ENCODE data around the gene COA3. TPM values are rescaled to one million over a fixed set of nuclear protein-coding genes. Genes with fewer than 3 reads are reported as not detected.
"Not testable (repeated sequence)": the region's sequence is repeated elsewhere in the genome, so short reads cannot be mapped to it uniquely, and the experiment has no call there.

COA3 gene
- total RNA-seq, 1 experiment from 2014 or later = 122 TPM

GRCh38 chr17:42782166-42783061, 16.1 kb downstream of the COA3 start:
- no peak for DNase-seq (ENCODE audit: low spot score)

DNA sequence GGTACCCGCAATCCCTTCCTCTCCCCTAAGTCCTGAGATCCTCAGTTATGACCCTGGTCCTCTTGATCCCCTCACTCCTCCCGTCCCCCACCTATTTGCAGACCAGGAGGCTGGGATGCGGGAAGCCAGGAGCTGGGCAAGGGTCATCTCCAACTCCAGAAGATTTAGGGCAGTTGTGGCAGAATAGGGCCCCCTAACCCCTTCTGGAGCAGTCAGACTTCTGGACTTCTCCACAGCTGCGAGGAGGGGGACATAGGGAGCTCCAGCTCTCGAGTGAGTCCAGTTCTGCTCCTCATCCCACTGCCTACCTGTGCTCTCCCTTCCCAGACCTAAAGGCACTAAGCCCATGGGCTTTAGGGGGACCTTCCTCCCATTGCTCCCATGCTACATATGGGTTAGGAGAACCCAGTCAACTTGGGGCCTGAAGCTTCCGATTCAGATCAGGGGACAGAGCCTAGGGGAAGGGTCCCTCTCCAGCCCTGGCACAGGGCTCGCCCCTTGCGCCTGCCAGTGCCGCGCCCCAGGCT, 16.8 kb downstream of the COA3 start:
- no peak for DNase-seq (ENCODE audit: low spot score)

GRCh38 chr17:42780851-42781638, 17.5 kb downstream of the COA3 start:
- no peak for DNase-seq (ENCODE audit: low spot score)

DNA sequence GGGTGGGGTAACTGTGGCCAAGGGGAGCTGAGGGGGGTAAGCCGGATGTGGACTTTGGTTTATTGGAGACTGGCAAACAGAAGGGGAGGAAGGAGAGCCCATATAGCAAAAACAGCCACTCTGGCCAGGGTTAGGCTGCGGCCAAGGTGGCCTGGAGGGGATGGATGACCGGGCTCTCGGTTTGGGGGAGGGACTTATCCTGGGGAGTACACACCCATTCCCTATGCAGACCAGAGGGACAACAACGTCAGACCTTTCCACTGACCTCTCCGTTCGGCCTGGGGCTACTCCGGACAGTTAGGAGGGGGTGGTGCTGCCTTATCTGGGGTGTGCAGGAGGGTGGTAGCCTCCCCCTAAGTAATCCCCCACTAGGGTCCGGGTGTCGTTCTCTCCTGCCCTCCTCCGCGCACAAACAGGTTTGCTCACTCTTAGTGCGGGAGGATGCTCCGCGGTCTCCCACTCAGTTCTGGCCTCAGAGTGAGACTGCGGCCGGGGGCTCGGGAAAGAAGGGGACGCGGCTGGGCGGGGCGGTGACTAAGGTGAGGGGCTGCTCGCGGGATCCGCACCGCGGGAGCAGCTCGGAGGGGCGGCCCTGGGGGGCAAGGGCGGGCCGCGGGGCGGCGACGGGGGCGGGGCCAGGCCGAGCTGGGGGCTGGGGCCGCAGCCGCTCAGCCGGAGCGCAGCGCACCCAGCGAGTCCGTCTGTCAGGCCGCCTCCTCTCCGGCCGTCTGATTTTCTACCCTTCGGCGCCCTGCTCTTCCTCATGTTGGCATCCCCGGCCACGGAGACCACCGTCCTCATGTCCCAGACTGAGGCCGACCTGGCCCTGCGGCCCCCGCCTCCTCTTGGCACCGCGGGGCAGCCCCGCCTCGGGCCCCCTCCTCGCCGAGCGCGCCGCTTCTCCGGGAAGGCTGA, 18.3 kb downstream of the COA3 start, which contains the start of gene WNK4:
TSS of gene WNK4 (plus strand) at position 675 of the 915 bp plus-strand sequence. CDS start at position 764, 89 bp downstream.
- peak; percentile 38 for DNase-seq (ENCODE audit: low spot score)

DNA sequence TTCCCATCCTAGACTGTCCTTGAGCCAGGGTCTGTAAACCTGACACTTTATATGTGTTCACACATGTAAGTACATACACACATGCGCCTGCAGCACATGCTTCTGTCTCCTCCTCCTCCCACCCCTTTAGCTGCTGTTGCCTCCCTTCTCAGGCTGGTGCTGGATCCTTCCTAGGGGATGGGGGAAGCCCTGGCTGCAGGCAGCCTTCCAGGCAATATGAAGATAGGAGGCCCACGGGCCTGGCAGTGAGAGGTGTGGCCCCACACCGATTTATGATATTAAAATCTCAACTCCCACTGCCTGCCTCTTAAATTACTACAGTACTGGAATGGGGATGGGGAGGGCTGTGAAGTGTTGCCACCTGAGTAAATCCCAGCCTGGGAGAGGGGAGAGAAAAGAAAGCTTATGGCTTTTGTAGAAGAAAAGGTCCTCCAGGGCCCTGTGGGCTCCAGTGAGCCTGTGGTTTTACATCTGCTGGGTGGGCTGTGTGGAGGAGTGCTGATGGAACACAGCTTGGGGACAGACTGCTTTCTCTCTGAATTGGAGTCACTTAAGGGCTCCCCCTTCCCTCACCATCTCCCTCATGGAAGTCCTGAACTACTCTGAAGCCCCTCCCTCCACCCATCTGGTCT, 19.1 kb downstream of the COA3 start:
- DNase-seq (ENCODE audit: low spot score) = no peak

GRCh38 chr17:42778570-42778969, 19.9 kb downstream of the COA3 start:
- DNase-seq (ENCODE audit: low spot score) = no peak

- peak; percentile 47 for DNase-seq (ENCODE audit: low spot score)
Observed at GRCh38 chr17:42775534-42776098, 22.9 kb downstream of the COA3 start.

GRCh38 chr17:42774066-42774745, 24.3 kb downstream of the COA3 start:
- DNase-seq (ENCODE audit: low spot score) = peak; percentile 71

DNA sequence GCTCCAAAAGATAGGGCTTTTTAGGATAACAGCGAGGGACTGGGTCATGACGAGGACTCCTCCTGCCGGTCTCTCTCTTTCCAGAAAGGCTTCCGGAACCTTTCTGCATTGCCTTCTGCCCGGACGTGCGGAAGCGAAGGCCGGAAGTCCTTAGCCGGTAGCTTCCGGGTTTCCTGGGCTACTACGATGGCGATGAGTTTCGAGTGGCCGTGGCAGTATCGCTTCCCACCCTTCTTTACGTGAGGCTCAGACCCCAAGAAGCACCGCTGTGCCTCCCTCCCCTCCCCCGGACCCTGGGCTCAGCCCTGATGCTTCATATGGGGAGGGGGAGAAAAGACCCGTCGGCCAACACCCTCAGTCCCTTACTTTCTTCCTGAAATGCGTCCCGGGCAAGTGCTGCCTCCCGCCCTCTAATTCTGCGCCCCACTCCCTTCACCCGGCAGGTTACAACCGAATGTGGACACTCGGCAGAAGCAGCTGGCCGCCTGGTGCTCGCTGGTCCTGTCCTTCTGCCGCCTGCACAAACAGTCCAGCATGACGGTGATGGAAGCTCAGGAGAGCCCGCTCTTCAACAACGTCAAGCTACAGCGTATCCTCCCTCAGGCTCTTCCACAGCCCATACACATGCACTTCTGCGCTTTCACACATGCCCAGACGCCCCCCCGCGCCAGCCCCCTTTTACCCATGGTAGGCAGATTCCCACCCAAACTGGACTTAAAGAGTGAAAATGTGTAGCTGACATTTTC, 25.0 kb downstream of the COA3 start, which contains the start of gene VPS25:
TSS of gene VPS25 (plus strand) at position 160 of the 746 bp plus-strand sequence. CDS start at position 187, 27 bp downstream.
- DNase-seq (ENCODE audit: low spot score) = peak; percentile 87

DNA sequence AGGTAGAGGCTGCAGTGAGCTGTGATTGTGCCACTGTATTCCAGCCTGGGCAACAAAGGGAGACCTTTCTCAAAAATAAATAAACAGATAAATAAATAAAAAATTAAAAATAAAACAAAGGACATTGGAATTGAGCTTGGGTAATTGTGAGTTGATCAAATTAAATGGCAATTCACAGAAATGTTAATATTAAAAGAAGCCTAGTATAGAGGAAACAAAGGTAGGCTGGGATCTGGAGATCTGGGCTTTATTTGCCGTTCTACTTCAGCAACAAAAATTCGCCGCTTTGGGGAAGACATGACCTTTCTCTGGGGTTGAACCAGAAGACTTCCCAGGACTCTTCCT, 25.6 kb downstream of the COA3 start:
- DNase-seq (ENCODE audit: low spot score) = no peak

DNA sequence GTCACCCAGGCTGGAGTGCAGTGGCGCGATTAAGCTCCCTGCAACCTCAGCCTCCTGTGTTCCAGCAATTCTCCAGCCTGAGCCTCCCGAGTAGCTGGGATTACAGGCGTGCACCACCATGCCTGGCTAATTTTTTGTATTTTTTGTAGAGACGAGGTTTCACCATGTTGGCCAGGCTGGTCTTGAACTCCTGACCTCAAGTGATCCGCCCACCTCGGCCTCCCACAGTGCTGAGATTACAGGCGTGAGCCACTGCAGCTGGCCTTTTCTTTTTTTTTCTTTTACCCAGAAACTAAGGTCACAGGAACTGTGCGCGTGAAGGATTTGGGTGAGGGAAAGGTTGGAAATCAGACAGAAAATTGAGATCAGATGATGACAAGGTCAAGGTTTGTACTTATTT, 28.5 kb downstream of the COA3 start:
- not testable (repeated sequence) for DNase-seq (ENCODE audit: low spot score)

- not testable (repeated sequence) for DNase-seq (ENCODE audit: low spot score)
Observed at GRCh38 chr17:42768006-42768405, 30.5 kb downstream of the COA3 start.

GRCh38 chr17:42767512-42767911, 31.0 kb downstream of the COA3 start:
- no peak for DNase-seq (ENCODE audit: low spot score)

GRCh38 chr17:42766124-42766523, 32.4 kb downstream of the COA3 start:
- DNase-seq (ENCODE audit: low spot score) = no peak

GRCh38 chr17:42761638-42762037, 36.9 kb downstream of the COA3 start:
- DNase-seq (ENCODE audit: low spot score) = no peak

- no peak for DNase-seq (ENCODE audit: low spot score)
Observed at GRCh38 chr17:42760652-42761581, 37.6 kb downstream of the COA3 start, which contains the start of gene RAMP2. Gene RAMP2 (plus strand): TSS chr17:42761227. CDS start chr17:42761262, 35 bp downstream.

DNA sequence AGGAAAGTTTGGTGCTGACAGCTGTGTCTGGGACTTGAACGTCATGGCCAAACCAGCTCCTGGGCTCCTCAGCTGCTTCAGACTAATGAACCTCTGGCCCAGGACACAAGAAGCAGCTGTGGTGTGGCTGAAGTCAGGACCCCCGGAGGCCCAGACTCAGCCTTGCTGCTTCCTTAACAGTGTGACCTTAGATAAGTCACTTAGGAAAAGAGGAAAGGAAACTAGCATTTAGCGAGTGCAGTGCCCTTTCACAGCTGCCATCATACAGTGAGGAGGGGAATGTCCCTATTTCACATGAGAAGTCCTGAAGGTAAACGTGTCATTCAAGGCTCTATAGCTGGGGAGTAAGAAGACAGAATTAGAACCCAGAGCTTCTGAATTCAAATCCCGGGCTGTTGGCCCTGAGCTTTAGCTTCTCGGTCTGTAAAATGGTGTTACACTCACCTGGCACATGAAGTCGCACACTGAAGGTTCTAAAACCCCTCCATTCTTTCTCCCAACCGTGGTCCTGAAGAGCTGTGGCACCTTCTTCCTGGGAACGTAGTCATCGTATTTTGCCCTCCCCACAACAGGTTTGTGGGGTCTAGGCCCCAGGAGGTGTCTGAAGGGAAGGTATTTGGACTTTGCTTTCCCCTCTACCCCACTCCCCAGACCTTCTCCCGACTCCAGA, 38.4 kb downstream of the COA3 start:
- DNase-seq (ENCODE audit: low spot score) = no peak

Measured in A172 (cell line).